NCI-H1930 (cell line): ENCODE measurements around the gene GSTO1.

Source experiments
- DNase-seq, 2 experiments: peaks; one replicate each; lab custom pipeline; 2025; lab: John Stamatoyannopoulos, UW

The GSTO1 gene

DNA sequence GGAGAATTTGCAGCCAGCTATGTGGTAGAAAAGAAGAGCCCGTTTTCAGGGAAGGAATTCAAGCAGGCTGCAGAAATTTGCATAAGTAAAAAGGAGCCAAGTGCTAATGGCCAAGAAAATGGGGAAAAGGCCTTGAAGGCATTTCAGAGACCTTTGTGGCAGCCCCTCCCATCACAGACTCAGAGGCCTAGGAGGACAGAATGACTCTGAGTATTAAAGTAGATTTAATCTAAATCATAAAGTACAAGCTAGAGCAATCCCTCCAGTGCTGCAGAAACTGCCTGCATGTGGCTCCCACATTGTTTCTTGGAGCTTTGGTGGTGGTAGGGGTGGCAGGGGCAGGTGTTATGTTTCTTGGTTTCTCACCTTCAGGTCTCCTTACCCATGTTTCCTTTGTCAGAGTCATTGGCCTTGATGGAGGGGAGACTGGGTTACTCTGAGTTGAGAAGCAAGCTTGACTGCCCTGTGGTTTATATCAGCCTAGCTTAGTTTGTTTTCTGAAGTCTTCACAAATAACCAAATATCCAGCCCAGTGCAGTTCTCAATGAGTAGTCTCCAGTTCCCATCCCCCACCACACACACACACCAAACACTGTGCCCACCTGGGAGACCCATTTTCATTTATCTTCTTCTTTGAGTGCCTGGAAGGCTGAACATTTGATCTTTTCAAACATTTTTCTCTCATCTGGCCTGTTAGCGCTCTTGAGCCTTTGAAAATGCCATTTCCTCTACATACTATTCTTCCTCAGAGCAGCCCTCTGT, 49.1 kb downstream of the GSTO1 start:
- no peak for DNase-seq

DNA sequence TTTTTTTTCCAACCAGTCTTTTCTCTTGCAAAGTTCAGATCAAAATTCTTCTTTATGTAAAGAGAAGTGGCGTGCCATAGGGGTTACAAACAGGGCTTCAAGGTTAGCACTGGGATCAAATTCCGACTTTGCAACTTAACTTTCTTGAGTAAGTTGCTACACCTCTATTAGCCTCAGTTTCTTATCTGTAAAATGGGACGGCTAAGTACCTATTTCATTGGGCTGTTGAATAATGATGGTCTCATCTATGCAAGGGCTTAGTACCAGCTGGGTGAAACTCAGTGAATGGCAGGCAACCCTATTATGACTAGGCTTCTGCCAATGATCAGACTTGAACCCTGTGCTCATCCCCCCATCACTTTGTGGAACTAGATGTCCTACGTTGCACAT, 49.7 kb downstream of the GSTO1 start:
- no peak for DNase-seq

DNA sequence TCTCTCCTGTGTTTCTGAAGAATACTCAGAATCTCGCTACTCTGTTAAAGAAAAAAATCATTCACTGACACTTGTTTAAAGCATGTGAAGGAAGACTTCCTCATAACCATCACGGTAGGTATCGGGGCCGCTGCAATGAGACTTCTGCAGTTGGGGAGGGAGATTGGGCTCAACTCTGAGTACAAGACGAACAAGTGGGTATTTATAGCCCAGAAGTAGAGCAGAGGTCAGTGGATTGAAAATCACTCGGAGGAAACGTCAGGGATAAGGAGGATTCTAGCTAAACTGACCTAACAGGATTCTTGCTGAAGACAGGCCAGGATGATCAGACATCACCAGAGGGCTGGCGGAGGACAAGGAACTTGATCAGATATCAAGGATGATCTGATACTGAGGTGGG, 50.2 kb downstream of the GSTO1 start:
- DNase-seq: no peak

DNA sequence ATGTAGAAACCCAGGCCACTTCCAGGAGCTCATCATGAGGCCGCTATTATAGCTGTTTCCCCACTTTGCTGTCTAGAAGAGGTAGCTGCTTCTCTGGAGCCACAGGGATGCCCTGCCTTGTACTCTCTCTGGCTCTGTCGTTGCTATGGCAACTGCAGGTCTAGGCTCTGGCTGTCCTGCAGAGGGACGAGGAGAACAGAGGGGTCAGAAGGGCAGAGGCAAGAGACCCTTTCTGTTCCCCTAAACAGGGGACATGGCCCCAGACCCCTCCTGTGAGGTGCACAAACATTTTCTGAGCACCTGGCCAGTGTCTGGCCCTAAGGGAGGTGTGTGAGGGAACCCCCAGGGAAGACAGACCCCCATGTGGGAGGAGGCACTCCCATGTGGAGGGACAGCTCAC, 52.2 kb downstream of the GSTO1 start:
- DNase-seq: no peak

DNA sequence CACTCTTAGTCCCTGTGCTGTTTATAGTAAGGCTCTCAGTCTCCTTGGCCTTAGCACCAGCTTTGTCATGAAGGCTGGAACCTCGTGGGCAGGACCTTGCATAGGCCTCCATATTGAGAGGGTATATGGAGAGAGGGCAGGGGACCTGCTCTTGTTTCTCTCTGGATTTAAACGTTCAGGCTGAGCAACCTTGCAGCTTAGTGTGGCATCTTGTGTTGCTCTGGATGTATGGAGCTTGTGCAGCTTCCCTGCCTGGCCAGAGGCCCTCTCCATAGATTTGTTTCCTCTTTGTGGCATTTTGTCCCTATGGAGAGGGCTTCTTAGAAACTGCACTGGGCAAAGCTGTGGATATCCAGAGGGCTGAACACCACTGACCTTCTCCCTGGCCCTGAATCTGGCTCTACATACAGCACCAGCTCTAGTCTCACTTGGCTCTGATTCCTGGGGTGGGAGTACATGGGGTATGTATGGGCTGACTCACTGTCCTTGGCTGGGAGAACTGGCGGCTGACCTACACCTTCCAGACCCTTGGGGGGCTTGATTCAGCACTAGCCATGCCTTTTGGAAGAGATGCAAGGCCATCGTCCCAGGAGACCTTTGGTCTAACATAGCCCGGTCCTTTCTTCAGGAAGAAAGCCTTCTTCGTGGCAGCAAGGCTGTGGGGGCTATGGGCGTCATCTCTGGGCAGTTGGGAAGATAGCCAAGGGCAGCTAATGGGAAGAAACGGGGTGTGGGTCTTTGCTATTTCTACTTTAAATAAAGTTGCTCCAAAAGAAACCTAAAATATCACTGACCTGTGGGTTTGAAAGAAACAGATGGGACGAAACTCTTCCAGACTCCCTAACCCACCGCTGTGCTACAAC, 53.1 kb downstream of the GSTO1 start:
- no peak for DNase-seq

DNA sequence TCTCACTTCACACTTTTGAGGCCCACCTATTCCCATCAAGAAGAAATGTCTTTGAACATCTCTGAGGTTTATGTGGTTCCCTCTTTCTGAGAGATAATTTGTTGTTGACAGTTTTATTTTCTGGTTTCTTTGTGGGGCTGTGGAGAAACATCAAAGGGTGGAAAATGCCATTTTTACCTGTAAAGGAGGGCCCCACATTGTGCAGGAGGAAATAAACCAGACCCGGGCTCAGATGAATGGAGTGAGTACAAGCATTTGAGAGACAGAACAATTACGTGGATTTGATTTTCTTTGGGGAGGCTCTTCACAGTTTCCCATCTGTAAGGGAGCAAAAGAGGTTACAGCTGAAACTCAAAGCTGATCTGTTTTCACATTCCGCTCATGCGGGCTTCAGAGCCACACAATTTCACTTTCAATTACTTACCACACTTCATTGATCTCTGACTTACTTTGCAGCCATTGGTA, 53.8 kb downstream of the GSTO1 start:
- no peak for DNase-seq

DNA sequence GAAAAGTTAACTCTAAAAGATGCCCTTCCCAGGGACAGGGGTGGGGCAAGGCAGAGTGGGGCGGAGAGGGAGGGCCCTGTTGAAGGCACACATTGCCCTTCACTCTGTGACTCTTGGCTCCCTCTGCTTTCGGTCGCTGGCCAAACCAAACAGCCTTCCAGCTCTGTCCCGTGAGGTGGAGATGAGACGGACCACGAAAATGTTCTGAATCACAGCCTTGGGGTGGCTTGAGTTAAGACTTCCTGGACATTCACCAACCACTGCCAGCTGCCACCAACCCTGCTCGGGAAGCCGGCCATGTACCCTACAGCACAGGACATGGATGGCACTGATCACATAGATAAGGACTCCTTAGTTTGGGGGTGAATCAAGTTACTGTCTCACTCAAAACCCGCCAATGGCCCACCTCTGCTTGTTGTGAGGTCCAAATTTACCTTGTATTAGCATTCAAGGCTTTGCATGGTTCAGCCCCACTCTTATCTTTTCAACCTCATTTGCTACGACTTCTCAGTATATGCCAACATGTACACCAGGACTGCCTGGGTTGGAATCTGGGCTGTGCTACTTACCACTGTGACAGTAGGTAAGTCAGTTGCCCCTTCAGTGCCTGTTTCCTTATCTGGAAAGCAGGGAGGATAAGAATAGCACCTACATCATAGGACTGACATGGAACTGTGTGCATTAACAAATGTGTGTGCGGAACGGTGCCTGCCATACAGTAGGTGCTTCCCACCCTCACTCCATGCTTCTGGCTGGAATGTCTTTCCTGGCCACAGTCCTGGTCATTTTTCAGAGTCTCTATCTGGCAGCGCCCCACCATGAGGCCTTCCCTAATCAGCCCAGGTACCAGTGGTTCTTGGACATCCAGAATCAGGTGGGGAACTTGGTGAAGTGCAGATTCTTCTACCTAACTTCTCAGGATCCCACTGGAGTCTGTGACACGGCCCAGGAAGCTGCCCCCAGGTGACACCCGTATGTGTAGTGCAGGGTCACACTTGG, 55.6 kb downstream of the GSTO1 start:
- DNase-seq: no peak

DNA sequence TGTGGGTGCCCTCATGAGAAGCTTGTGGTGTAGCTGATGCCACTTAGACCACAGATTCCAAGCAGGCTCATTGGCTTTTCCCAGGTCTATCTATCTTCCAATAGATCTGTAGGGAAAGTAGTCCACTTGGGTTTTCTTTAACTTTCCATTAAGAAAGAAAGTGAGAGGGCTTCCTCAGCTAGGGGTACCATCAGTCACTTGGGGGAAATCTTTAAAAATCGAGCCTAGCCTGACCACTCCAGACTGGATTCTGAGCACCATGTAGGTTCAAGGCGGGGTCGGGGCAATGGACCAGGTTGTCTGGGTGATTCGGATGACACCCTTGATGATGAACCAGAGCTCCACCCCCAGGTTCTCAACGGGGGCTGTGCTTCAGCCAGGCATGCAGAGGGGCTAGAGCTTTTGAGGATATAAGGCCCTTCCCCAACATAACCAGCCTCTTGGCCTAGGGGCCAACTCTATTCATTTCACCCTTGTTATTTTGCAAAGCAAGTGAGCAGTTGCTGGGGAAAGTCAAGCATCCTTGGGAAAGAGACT, 56.6 kb downstream of the GSTO1 start:
- no peak for DNase-seq

DNA sequence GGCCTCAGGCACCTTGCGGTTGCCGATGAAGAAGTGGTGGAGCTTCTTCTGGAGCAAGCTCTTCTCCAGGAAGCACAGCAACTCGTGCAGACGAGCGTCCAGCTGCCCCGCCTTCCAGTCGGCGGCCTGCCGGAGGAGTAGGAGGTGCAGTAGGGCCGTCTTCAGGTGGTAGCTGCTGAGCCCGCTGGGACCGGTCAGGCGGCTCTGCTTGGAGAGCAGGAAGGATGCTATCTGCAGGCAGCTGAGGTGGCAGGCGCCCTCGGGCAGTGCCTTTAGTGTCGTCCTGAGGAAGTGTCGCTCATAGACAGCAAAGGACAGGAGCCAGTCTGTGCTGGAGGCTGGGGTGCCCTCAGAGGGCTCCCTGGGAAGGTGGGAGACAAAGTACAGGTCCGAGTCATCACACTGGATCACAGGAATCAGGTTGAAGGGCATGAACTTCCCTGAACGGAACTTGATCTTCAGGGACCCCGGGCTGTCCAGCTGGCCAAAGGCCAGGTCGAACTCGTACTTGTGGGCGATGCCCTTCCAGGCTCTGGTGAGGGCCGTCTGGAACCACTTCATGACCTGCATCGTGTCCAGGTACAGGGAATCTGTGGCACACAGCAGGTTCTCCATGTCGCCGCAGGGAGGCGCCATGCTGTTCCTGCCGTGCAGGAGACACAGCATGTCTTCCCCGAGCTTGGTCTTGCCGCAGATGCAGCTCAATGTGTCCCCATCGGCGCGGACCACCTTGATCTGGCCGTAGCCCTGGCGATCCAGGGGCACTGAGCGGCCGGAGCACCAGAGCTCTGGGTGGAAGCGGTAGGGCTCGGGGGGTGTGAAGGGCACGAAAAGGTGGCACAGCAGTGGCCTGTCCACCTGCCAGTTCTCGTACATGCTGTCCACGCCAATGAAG, 60.1 kb downstream of the GSTO1 start:
- no peak for DNase-seq

DNA sequence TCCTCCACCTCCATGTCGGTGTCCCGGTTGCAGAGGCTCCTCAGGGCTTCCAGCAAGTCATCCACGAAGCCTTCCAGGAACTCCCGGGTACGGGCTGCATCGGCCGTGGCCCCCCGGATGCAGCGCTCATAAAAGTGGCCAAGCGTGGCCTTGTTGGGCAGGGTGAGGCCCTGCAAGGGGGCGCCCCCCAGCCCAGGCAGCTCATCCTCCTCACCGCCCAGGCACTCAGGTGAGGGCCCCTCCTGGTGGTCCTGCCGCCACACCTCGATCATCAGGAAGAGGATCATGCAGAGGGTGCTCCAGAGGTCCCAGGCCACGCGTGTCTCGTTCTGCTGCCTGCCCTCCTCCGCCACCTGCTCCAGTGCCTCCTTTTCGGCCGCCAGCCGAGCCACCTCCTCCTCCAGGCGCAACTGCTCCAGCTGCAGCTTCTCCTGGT, 60.8 kb downstream of the GSTO1 start:
- DNase-seq: no peak

DNA sequence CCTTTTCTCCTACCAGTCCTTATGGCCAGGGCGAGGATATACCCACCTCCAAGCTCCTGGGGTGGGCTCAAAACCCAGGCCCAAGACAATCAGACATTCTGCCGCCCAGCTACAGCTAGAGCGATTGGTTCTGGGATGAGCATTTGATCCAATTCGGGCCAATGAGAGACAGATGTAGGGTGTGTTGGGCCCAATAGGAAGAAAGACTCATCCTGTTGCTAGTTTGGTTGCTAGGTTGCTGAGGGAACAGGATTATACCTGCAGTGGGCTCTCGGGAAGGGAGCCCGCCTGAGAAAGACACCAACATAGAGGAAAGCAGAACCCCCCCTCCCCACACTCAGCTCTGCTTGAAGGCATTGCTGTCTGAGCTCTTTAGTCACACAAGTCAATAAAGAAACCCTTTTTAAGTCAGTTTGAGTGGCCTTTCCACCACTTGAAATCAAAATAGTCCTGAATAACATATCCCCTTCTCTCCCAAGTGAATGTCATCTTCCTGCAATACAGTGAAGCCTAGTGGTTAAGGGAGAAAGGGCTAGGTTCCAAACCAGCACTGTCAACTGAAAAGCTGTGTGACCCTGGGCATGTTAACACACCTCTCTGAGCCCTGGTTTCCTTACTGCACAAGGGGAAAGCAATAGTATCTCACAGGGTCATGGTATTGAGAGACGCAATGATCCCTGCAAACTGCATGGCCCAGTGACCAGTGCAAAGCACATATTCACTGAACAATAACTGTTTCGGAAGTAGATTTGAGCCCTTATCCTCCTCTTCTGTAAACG, 61.8 kb downstream of the GSTO1 start:
- DNase-seq: no peak
